Ishikawa (cell line): Measurements from ENCODE around the gene CDH13.

Experiments
- CREB1 ChIP-seq: IDR thresholded peaks from 2 replicates; pipeline ENCODE4 v1.6.1; 2012; ENCODE audit warnings: low read depth
- EP300 ChIP-seq: IDR thresholded peaks from 2 replicates; pipeline ENCODE4 v1.6.1; 2012; ENCODE audit warnings: borderline replicate concordance
- FOXM1 ChIP-seq: IDR thresholded peaks from 2 replicates; pipeline ENCODE4 v1.6.1; 2012; ENCODE audit warnings: low read depth, borderline replicate concordance
- NFIC ChIP-seq: IDR thresholded peaks from 2 replicates; pipeline ENCODE4 v1.6.1; 2012
- RAD21 ChIP-seq: IDR thresholded peaks from 2 replicates; pipeline ENCODE4 v1.6.1; 2012; ENCODE audit warnings: low read depth
- TAF1 ChIP-seq: IDR thresholded peaks from 2 replicates; pipeline ENCODE4 v1.6.1; 2012; ENCODE audit warnings: low read depth, mild to moderate bottlenecking
- TCF12 ChIP-seq: IDR thresholded peaks from 2 replicates; pipeline ENCODE4 v1.6.1; 2012; ENCODE audit warnings: low read depth
- YY1 ChIP-seq: IDR thresholded peaks from 2 replicates; pipeline ENCODE4 v1.6.1; 2012; ENCODE audit warnings: low read depth
- TF ChIP-seq, protein P1 (sequence below): IDR thresholded peaks from 2 replicates; pipeline ENCODE4 v1.6.1; 2012
- TF ChIP-seq, protein P2 (sequence below): IDR thresholded peaks from 2 replicates; pipeline ENCODE4 v1.6.1; 2012; ENCODE audit warnings: low read depth, mild to moderate bottlenecking
- TF ChIP-seq, protein P3 (sequence below): IDR thresholded peaks from 2 replicates; pipeline ENCODE4 v1.6.1; 2012

DNA sequence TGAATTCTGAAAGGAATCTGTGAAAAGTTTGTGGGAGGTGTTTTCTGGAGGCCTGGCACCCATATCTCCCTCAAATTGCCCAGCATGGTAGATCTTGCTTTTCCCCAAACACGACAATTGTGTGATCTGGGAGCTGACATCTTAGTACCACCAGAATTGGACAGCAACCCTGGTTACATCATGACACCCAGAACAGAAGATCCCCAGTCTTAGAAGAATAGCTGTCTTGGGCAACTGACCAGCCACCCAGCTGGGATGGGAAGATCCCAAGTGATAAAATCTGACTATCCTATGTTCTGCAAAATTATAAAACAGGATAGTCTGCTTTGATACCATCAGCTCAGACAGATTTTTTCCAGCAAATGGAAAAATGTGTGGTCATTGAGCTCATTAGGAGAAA is 235.3 kb downstream of the CDH13 start:
- TF ChIP-seq YY1 (no peak), NFIC (no peak), EP300 (no peak), FOXM1 (no peak), RAD21 (no peak), TAF1 (no peak), CREB1 (no peak), TCF12 (no peak)
- TF ChIP-seq, protein P1, sequence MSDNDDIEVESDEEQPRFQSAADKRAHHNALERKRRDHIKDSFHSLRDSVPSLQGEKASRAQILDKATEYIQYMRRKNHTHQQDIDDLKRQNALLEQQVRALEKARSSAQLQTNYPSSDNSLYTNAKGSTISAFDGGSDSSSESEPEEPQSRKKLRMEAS = no peak
- TF ChIP-seq, protein P2, sequence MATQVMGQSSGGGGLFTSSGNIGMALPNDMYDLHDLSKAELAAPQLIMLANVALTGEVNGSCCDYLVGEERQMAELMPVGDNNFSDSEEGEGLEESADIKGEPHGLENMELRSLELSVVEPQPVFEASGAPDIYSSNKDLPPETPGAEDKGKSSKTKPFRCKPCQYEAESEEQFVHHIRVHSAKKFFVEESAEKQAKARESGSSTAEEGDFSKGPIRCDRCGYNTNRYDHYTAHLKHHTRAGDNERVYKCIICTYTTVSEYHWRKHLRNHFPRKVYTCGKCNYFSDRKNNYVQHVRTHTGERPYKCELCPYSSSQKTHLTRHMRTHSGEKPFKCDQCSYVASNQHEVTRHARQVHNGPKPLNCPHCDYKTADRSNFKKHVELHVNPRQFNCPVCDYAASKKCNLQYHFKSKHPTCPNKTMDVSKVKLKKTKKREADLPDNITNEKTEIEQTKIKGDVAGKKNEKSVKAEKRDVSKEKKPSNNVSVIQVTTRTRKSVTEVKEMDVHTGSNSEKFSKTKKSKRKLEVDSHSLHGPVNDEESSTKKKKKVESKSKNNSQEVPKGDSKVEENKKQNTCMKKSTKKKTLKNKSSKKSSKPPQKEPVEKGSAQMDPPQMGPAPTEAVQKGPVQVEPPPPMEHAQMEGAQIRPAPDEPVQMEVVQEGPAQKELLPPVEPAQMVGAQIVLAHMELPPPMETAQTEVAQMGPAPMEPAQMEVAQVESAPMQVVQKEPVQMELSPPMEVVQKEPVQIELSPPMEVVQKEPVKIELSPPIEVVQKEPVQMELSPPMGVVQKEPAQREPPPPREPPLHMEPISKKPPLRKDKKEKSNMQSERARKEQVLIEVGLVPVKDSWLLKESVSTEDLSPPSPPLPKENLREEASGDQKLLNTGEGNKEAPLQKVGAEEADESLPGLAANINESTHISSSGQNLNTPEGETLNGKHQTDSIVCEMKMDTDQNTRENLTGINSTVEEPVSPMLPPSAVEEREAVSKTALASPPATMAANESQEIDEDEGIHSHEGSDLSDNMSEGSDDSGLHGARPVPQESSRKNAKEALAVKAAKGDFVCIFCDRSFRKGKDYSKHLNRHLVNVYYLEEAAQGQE = no peak
- TF ChIP-seq, protein P3, sequence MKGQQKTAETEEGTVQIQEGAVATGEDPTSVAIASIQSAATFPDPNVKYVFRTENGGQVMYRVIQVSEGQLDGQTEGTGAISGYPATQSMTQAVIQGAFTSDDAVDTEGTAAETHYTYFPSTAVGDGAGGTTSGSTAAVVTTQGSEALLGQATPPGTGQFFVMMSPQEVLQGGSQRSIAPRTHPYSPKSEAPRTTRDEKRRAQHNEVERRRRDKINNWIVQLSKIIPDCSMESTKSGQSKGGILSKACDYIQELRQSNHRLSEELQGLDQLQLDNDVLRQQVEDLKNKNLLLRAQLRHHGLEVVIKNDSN = no peak
